ENCODE results near the gene G0S2.
"Not testable (repeated sequence)": the region's sequence is repeated elsewhere in the genome, so short reads cannot be mapped to it uniquely, and the experiment has no call there.

The G0S2 gene

DNA sequence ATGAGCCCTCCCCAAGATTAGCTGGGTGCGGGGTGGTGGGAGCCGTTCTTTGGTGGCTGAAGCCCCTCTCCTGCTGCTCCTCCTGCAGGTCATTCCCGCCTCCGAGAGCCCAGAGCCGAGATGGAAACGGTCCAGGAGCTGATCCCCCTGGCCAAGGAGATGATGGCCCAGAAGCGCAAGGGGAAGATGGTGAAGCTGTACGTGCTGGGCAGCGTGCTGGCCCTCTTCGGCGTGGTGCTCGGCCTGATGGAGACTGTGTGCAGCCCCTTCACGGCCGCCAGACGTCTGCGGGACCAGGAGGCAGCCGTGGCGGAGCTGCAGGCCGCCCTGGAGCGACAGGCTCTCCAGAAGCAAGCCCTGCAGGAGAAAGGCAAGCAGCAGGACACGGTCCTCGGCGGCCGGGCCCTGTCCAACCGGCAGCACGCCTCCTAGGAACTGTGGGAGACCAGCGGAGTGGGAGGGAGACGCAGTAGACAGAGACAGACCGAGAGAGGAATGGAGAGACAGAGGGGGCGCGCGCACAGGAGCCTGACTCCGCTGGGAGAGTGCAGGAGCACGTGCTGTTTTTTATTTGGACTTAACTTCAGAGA, 448 bp downstream of the G0S2 start:
- DNase-seq (ENCODE audit: low read depth, low spot score): no peak

DNA sequence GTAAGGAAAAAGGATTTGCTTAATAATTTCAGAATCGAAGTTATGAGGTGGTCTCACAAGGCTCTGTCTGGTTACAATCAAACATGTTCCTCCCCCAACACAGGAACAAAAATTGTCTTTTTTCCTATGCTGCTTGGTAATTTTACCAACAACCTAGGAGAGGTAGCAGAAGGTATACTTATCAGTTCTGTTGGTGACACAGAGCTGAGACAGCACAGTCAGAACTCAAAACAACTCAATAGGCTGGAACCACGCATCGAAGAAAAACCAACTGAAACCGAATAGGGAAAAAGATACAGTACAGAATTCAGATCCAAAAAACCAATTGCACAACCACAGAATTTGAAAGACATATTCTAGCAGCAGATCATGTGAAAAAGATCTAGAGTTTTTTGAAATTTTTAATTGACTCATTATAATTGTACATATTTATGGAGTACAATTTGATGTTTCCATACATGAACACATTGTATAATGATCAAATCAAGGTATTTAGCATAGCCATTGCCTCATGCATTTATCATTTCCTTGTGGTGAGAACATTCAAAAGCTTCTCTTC, 3.8 kb downstream of the G0S2 start:
- DNase-seq (ENCODE audit: low read depth, low spot score): no peak

- no peak for DNase-seq (ENCODE audit: low read depth, low spot score)
Observed at GRCh38 chr1:209685821-209686220, 10.6 kb downstream of the G0S2 start.

- DNase-seq (ENCODE audit: low read depth, low spot score): no peak
Observed at GRCh38 chr1:209686322-209686721, 11.1 kb downstream of the G0S2 start.

DNA sequence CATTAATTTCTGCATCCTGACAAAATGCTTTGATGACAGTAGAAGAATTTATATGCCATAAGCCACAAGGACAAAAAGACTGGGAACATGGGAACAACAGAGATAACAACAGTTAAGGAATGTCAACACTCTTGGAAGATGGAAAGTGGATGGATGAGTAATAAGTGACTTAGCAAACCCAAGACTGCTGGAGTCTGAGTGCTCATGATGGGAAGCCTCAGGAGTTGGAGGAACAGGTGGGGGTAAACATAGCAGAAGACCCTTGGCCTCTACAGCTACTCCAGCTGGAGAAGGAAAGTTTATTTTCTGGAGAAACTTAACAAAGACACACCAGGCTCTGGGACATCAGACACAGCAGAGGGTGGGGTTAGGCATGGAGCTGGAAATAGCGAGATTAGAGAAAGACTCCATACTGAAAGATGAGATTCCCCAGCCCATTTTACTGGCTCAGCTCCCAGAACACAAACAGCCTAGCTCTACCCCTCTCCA, 13.6 kb downstream of the G0S2 start:
- no peak for DNase-seq (ENCODE audit: low read depth, low spot score)

- no peak for DNase-seq (ENCODE audit: low read depth, low spot score)
Observed at GRCh38 chr1:209689477-209689876, 14.3 kb downstream of the G0S2 start.

DNA sequence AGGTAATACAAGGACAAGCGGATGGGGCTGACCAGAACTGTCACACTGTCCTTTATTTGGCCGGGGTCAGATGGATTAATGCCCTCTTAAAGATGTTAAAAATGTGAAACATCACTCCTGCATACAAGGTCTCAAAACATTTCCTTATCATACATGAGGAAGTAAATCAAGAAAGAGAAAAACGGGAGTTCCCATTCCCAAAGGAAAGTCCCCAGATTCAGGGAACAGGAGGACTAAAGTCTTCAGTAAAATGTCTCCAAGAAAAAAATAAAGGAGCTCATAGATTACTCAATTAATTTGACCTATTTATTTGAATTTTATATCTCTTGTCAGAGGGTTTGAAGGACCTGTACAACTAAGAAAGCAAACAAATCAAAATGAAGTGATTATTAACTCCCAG, 16.0 kb downstream of the G0S2 start:
- no peak for DNase-seq (ENCODE audit: low read depth, low spot score)

- no peak for DNase-seq (ENCODE audit: low read depth, low spot score)
Observed at GRCh38 chr1:209692296-209692695, 17.1 kb downstream of the G0S2 start.

DNA sequence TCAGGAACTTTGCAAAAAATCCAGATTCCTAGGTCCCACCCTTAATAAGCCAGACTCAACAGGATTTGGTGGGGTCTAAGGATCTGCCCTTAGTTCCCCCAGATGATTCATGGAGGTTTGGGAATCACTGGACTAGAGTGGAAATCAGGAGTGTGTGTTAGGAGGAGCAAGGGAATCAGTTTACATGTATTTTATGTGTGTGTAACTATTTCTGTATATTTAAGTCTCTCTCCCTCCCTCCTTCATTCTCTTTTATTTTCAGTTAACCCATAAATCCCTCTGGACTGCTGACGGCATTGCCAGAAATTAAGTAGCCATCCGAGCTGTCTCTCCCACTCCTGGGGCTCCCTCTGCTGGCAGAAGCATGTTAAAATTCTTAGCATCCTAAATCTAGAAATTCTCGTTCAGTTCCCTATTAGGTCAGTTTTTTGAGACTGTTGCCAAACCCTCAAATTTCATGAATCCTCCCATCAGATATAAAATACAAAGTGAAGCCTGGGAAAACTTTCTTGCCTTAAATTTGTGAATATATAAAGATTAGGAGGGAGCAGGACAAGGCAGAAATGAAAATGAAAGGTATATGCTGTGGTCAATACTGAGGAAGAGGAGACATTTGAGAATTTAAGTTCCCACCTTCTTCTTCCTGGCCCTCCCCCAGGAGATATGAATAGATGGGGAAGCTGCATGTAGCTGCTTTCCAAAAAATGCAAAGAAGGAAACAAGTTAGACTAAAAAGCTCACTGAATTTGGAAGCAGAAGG, 17.7 kb downstream of the G0S2 start:
- DNase-seq (ENCODE audit: low read depth, low spot score): peak; percentile 20

- no peak for DNase-seq (ENCODE audit: low read depth, low spot score)
Observed at GRCh38 chr1:209696673-209697072, 21.5 kb downstream of the G0S2 start.

DNA sequence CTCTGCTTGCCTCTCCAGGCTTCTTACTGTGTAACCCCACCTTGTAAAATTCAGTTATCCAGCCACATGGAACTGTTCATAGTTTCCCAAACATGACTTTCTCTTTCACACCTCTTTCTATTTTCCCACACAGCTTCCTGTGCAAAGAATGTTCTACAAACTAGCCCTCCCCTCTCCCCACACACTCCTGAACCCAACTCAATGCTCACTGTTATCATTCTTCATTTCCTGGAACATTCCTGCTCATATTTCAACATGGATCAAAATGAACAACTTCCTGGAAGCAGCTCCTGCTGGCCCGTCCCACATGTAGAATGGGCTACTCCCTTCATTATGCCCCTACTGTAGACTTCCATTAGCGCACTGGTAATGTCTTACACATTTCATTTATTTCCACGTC, 21.9 kb downstream of the G0S2 start:
- DNase-seq (ENCODE audit: low read depth, low spot score): no peak

GRCh38 chr1:209700686-209701085, 25.5 kb downstream of the G0S2 start:
- not testable (repeated sequence) for DNase-seq (ENCODE audit: low read depth, low spot score)

DNA sequence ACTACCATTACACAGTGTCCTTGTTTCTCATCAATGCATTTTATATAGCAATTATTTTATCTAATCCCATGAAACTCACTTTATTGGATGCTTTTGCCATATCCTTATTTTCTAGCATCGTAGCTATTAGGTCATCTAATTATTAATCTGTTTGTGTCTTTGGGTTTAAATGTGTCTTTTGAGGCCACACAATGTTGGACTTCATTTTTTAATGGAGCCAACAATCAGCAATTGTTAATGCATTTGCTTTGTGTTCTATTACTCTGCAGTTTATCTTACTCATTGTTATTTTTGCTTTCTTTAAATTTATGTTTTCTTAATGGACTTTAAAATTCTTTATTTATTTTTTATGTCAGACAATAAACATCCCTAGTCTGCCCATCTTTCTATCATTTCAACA, 27.6 kb downstream of the G0S2 start:
- no peak for DNase-seq (ENCODE audit: low read depth, low spot score)

DNA sequence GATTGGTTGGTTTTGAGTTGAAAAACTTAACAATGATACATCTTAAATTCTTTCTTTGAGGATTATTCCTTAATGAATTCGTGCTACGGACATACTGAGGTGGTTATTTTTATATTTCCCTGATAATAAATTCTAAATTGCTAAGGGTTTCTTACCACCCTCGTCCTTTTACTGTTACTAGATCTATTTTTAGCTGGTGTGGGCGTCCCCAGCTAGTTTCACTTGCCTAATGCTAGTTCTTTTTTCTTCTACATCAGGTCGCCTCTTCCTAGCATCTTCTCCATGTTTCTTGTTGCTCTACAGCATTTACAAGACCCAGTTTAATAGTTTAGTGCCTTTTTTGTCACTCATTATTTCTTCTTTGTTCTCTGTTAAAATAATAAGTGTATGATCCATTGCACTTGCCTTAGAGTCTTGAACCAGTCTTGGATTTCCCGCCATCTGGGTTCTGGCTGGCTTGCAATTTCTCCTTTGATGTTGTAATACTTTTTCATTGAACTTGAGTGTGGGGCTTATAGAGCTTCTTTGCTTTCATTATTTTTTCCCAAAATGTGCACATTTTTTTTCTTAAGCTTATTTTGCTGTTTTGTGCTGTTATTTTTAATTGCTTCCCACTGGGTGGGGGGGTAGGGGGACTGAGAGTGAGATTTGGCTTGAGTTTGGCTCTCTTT, 28.8 kb downstream of the G0S2 start:
- DNase-seq (ENCODE audit: low read depth, low spot score): no peak

- no peak for DNase-seq (ENCODE audit: low read depth, low spot score)
Observed at GRCh38 chr1:209704584-209704983, 29.4 kb downstream of the G0S2 start, which contains the start of gene HSD11B1. Gene HSD11B1 (plus strand): TSS chr1:209704846. CDS start chr1:209704943, 97 bp downstream.

DNA sequence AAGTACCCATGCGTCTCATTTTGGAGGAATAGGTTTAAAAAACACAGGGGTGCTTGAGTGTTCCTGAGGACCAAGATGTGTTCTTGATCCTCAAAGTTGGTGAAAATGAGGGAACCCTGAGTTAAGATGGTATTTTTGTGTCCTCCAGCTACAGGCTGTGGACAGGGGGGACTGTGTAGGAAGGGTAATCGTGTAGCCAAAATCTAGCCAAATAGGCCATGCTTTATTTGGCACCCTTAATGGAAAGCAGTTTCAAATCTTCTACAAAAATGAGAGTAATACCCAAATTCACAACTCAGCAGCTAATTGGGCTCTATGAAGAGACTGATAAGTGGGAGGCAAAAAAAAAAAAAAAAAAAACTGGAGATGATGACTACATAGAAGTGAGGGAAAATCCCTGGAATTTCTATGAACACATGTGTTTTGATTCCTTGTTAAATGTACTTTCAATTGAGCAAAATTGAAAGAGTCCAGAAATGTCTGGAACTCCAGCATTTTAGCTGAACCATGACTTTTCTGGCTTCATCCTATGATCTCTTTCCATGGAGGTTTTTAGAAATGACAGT, 29.9 kb downstream of the G0S2 start:
- no peak for DNase-seq (ENCODE audit: low read depth, low spot score)

DNA sequence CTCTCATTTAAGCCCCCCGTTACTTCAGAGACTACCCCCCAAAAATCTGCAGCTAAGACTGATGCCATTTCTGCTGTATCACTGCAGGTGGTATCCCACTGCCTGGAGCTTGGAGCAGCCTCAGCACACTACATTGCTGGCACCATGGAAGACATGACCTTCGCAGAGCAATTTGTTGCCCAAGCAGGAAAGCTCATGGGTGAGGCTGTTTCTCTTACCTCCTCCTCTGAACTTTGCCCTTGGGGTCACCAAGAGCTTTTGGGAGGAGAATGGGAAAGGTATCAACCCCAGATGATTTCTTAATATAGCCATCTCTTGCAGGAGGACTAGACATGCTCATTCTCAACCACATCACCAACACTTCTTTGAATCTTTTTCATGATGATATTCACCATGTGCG, 31.4 kb downstream of the G0S2 start:
- DNase-seq (ENCODE audit: low read depth, low spot score): no peak

DNA sequence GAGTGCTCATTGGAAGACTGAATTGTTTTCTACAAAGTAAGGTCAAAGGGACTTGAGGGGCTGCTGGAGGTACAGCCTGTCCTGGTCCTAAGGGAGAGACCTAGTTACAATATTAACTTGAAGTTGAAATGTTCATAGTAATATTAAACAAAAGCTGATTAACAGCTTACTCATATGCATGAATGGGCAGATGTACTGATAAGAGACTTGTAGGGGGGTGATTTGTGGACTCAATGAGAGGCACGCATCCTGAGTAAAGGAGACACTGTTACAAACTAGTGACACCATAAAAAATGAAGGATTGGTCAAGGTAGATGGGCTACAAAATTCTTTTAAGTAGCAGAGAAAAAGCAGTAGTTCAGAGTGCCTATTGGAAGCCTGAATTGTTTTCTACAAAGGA, 32.1 kb downstream of the G0S2 start:
- DNase-seq (ENCODE audit: low read depth, low spot score): no peak

DNA sequence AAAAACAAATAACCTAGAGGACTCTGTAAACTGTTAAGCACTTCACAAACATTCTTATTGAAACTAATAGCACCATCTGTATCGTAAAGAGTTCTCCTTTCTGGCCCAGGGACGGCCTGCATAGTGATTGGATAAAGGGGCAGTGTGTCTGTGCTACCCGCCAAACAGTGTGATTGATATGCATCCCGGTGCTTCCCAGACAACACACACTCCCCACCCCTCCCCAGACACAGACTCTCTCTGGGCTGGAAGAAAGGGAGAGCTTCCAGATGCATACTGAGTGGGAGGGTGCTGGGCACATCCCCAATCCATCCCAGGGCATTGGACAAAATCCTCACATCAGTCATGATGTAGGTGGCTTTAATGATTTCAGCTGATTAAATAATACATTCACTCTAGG, 33.1 kb downstream of the G0S2 start:
- no peak for DNase-seq (ENCODE audit: low read depth, low spot score)

DNA sequence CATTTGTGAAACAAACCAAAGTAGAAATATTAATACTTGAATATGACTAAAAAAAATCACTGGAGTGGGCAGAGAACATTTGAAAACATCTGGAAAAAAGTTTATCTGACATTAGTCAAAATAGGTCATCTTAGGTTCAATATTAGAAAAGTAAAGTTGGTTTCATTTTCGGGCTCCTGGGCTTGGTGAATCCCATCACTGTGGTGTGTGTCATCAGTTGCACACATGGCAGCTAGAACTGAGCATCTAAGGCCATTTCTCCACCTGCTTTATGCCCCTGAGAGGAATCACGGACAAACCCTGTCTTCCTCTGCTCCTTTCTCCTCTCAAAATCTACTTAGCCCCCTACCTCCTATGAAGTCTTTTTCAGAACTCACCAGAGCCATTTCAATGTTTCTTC, 34.9 kb downstream of the G0S2 start:
- DNase-seq (ENCODE audit: low read depth, low spot score): no peak

DNA sequence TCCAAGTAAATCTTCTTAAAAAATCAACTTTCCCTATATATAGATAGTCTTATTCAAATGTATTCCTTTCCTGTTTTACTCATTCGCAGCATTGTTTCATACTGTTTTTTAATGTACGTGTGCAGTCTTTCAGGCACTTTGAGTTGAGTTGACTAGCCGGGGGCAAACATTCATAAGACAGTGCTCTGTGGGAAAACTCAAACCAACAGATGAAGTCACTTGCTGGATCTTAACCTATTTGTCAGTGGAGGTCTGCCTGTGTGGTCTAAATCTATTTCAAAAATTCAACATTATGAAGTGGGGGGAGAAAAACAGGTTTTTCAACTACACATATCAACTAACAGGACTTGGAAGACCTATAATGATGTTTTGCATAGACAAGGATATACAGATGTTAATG, 35.6 kb downstream of the G0S2 start:
- DNase-seq (ENCODE audit: low read depth, low spot score): no peak

GRCh38 chr1:209714338-209714737, 39.1 kb downstream of the G0S2 start:
- no peak for DNase-seq (ENCODE audit: low read depth, low spot score)
